Calu3 (cell line): ENCODE data around the gene EPHB6. TPM values are rescaled to one million over a fixed set of nuclear protein-coding genes. Genes with fewer than 3 reads are reported as not detected.

Experiments used
- Bru-seq: library from RNA; stranded (reverse); fragments of 400-500 nt; gene quantifications from one replicate; lab custom pipeline; 2021; lab: Mats Ljungman, UMichigan
- BruChase-seq, 2 experiments: library from RNA; stranded (reverse); fragments of 400-500 nt; gene quantifications; one replicate each; lab custom pipeline; 2021; lab: Mats Ljungman, UMichigan
- BruUV-seq: library from RNA; stranded (reverse); fragments of 400-500 nt; replicated peaks from 2 replicates; lab custom pipeline; 2021; lab: Mats Ljungman, UMichigan
- CTCF ChIA-PET: fragments of 300-600 bp; sonication (Branson Sonifier 250); formaldehyde crosslinking; loops from one replicate; lab custom pipeline; 2022; ENCODE audit warnings: antibody characterized with exemption; lab: Charles Lee
- DNase-seq: peaks from one replicate; pipeline ENCODE4 v3.0.0; 2022
- H3K27ac Mint-ChIP-seq: one replicate; pipeline ENCODE4 v1.8.0; 2022; ENCODE audit warnings: mixed read lengths; ENCODE audit not compliant: unreplicated experiment
- H3K27me3 Mint-ChIP-seq: one replicate; pipeline ENCODE4 v1.8.0; 2022; ENCODE audit warnings: mixed read lengths; ENCODE audit not compliant: unreplicated experiment
- H3K36me3 Mint-ChIP-seq: one replicate; pipeline ENCODE4 v1.8.0; 2022; ENCODE audit warnings: mild to moderate bottlenecking, moderate library complexity, mixed read lengths; ENCODE audit not compliant: insufficient read depth, unreplicated experiment
- H3K4me1 Mint-ChIP-seq: one replicate; pipeline ENCODE4 v1.8.0; 2022; ENCODE audit warnings: mild to moderate bottlenecking, low read depth, mixed read lengths; ENCODE audit not compliant: unreplicated experiment
- H3K4me3 Mint-ChIP-seq: one replicate; pipeline ENCODE4 v1.8.0; 2022; ENCODE audit warnings: mild to moderate bottlenecking, low read depth, moderate library complexity, mixed read lengths; ENCODE audit not compliant: unreplicated experiment
- H3K9me3 Mint-ChIP-seq: one replicate; pipeline ENCODE4 v1.8.0; 2022; ENCODE audit warnings: low read depth, mixed read lengths; ENCODE audit not compliant: unreplicated experiment
- intact Hi-C: fragments of 100-400 bp; cut with micrococcal nuclease; formaldehyde crosslinking; loops from one replicate; pipeline ENCODE4 v1.10.0; 2022; ENCODE audit not compliant: unreplicated experiment
- long read RNA-seq: library from polyadenylated mRNA; stranded (forward); transcript quantifications from one replicate; pipeline ENCODE4 v2.0.0, GENCODE V29; 2022
- total RNA-seq: library from RNA; stranded (reverse); gene quantifications from 2 replicates; pipeline ENCODE4 v1.2.3, GENCODE V29; 2022
- TF ChIP-seq, protein P1 (sequence below): fragments of 200-600 bp; IDR thresholded peaks from one replicate; pipeline ENCODE4 v1.8.0; 2022; ENCODE audit warnings: antibody characterized with exemption; ENCODE audit not compliant: unreplicated experiment

Gene EPHB6, protein sequence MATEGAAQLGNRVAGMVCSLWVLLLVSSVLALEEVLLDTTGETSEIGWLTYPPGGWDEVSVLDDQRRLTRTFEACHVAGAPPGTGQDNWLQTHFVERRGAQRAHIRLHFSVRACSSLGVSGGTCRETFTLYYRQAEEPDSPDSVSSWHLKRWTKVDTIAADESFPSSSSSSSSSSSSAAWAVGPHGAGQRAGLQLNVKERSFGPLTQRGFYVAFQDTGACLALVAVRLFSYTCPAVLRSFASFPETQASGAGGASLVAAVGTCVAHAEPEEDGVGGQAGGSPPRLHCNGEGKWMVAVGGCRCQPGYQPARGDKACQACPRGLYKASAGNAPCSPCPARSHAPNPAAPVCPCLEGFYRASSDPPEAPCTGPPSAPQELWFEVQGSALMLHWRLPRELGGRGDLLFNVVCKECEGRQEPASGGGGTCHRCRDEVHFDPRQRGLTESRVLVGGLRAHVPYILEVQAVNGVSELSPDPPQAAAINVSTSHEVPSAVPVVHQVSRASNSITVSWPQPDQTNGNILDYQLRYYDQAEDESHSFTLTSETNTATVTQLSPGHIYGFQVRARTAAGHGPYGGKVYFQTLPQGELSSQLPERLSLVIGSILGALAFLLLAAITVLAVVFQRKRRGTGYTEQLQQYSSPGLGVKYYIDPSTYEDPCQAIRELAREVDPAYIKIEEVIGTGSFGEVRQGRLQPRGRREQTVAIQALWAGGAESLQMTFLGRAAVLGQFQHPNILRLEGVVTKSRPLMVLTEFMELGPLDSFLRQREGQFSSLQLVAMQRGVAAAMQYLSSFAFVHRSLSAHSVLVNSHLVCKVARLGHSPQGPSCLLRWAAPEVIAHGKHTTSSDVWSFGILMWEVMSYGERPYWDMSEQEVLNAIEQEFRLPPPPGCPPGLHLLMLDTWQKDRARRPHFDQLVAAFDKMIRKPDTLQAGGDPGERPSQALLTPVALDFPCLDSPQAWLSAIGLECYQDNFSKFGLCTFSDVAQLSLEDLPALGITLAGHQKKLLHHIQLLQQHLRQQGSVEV
- total RNA-seq (3.0 and 3.1 TPM in 2 replicates), Bru-seq, nascent RNA (percentile 24 among the genes with signal in this experiment), BruChase-seq, experiment 1, labeled RNA remaining after a 6-hour chase (percentile 23 among the genes with signal in this experiment), BruChase-seq, experiment 2, labeled RNA remaining after a 2-hour chase (percentile 24 among the genes with signal in this experiment)
- long read RNA-seq, partial matches to known transcripts: 2 of 3 reads
- long read RNA-seq, other reads (novel, unspliced or antisense): 1 of 3 reads

DNA sequence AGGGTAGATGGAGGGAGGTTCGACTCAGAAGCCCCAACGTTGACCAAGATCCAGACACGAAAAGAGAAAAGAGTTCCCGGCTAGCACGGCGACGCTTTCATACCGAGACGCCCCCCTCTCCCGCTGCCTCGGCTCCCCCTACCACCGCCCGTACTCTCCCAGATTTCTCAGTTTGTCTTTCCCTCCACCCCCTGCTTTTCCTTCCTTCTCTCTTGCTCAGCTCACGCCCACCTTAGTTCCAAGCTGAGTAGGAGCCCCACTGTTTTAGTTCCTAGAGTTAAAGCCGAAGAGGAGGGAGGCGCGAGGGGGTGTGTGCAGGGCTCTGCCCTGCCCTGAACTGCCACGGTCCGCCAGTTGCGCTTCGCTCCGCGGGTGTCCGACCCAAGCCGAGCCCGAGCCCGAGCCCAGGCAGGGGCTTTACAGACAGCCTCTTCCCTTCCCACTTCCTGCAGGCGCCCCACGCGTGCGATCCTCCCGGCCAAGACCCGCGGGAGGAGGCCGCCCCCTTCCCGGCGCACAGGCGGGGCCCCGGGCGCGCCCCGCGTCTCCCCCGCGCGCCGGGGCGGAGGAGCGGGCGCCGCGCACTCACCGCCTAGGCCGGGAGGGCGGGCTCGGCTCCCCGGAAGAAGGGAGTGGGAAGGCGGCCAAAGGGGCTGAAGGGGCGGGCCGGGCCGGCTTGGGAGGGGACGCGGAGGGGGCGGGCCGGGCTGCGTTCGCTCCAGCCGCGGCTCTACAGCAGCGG lies at the start of gene EPHB6:
TSS of gene EPHB6 (plus strand) at position 705 of the 742 bp plus-strand sequence. CDS start 8,152 bp downstream, outside the sequence.
- peak; percentile 79 for DNase-seq
- Mint-ChIP-seq H3K36me3 (peaks cover 8% of the 10 kb centered on the region), H3K27ac (peak within 1 kb of the TSS; percentile 69), H3K27me3 (peaks cover 72% of the 10 kb centered on the region), H3K4me1 (peaks cover 21% of the 10 kb centered on the region), H3K4me3 (peak within 1 kb of the TSS; percentile 91), H3K9me3 (no peaks in the 10 kb centered on the region)
- BruUV-seq: no TSS peak
- TF ChIP-seq, protein P1, sequence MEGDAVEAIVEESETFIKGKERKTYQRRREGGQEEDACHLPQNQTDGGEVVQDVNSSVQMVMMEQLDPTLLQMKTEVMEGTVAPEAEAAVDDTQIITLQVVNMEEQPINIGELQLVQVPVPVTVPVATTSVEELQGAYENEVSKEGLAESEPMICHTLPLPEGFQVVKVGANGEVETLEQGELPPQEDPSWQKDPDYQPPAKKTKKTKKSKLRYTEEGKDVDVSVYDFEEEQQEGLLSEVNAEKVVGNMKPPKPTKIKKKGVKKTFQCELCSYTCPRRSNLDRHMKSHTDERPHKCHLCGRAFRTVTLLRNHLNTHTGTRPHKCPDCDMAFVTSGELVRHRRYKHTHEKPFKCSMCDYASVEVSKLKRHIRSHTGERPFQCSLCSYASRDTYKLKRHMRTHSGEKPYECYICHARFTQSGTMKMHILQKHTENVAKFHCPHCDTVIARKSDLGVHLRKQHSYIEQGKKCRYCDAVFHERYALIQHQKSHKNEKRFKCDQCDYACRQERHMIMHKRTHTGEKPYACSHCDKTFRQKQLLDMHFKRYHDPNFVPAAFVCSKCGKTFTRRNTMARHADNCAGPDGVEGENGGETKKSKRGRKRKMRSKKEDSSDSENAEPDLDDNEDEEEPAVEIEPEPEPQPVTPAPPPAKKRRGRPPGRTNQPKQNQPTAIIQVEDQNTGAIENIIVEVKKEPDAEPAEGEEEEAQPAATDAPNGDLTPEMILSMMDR: no peak
- CTCF ChIA-PET: interaction anchor here (0.7 to 1.7 kb wide), 9 partner anchors 12 to 247 kb away, joined by 3 to 9 read pairs (median 4); no protein-coding TSS in a partner anchor
- intact Hi-C loops: loop anchor here (1.0 to 5.0 kb wide), 3 partner anchors 108 to 363 kb away; partner anchors contain the start of gene KEL

GRCh38 chr7:142805350-142806021 lies 49.4 kb upstream of the EPHB6 start:
- peaks cover 29% of the 10 kb centered on the region for H3K4me1 Mint-ChIP-seq
- H3K9me3 Mint-ChIP-seq: no peaks in the 10 kb centered on the region
- BruUV-seq: no TSS peak
- TF ChIP-seq, protein P1: no peak
- CTCF ChIA-PET: no interaction called here
- H3K27me3 Mint-ChIP-seq: peaks cover 82% of the 10 kb centered on the region
- DNase-seq: no peak
- no peak overlapping the region for H3K4me3 Mint-ChIP-seq
- no peak overlapping the region for H3K27ac Mint-ChIP-seq
- peaks cover 6% of the 10 kb centered on the region for H3K36me3 Mint-ChIP-seq
- intact Hi-C loops: no loop called here

DNA sequence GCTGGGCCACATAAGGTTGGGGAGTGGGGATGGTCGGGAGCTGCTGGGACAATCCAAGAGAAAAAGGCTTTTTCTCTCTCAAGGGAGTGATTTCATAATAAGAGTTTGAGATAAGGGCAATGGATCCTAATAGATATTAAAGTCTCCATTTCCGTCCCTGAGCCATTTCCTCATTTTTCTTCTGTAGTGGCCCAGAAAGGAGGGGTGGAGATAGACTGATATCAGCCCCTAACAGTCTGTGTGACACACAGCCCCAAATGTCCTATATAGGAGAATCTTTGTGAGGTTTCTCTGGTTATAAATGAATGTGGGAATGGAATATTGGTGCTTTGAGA lies 48.9 kb upstream of the EPHB6 start:
- CTCF ChIA-PET: no interaction called here

More for the DNA sequence above, 48.9 kb upstream of the EPHB6 start:
- DNase-seq: no peak
- intact Hi-C loops: no loop called here
- H3K27me3 Mint-ChIP-seq: peaks cover 77% of the 10 kb centered on the region
- H3K27ac Mint-ChIP-seq: no peak overlapping the region
- H3K36me3 Mint-ChIP-seq: peaks cover 6% of the 10 kb centered on the region
- peaks cover 29% of the 10 kb centered on the region for H3K4me1 Mint-ChIP-seq
- TF ChIP-seq, protein P1: no peak
- H3K9me3 Mint-ChIP-seq: no peaks in the 10 kb centered on the region
- no peak overlapping the region for H3K4me3 Mint-ChIP-seq
- BruUV-seq: no TSS peak
